Measurements from ENCODE around the gene IQSEC1. TPM values are rescaled to one million over a fixed set of nuclear protein-coding genes. Genes with fewer than 3 reads are reported as not detected.

IQSEC1 gene
- total and polyA plus RNA-seq, 2 experiments from 2014 or later = 21.2 to 24.7 TPM

GRCh38 chr3:12886736-12887135, 186.5 kb downstream of the IQSEC1 start:
- H3K27me3 ChIP-seq = peaks cover 8% of the 10 kb centered on the region
- no peaks in the 10 kb centered on the region for H3K9me3 ChIP-seq (ENCODE audit: low read depth)
- WGBS (ENCODE audit: low lambda C conversion rate, missing lambda C conversion rate) = 88% methylated on average over 12 of the region's 12 CpGs
- TF ChIP-seq EZH2 (IDR thresholded peaks at IDR 0.05; ENCODE audit: borderline replicate concordance) (no peak), CTCF (IDR thresholded peaks at IDR 0.05; ENCODE audit: poor library complexity) (no peak), EZH2phosphoT487 (IDR thresholded peaks at IDR 0.05; ENCODE audit: low read depth, severe bottlenecking, unreplicated experiment) (no peak)
- H3K36me3 ChIP-seq (replicated peaks; ENCODE audit: insufficient read depth, low read depth) = no peaks in the 10 kb centered on the region
- no peak overlapping the region for H3K4me2 ChIP-seq
- no peak overlapping the region for H3K27ac ChIP-seq
- H2AFZ ChIP-seq = no peak overlapping the region
- H3K79me2 ChIP-seq = no peaks in the 10 kb centered on the region
- H3K9me2 ChIP-seq (replicated peaks; ENCODE audit: insufficient read depth) = no peaks in the 10 kb centered on the region
- no peak overlapping the region for H3K4me3 ChIP-seq
- no peak for DNase-seq (ENCODE audit: low spot score)
- no peaks in the 10 kb centered on the region for H3K4me1 ChIP-seq (ENCODE audit: insufficient read depth)
- H4K20me1 ChIP-seq (ENCODE audit: insufficient read depth, poor library complexity, severe bottlenecking) = no peaks in the 10 kb centered on the region

- no peaks in the 10 kb centered on the region for H4K20me1 ChIP-seq (ENCODE audit: insufficient read depth, poor library complexity, severe bottlenecking)
- TF ChIP-seq EZH2phosphoT487 (IDR thresholded peaks at IDR 0.05; ENCODE audit: low read depth, severe bottlenecking, unreplicated experiment) = no peak
- no peak for TF ChIP-seq EZH2 (IDR thresholded peaks at IDR 0.05; ENCODE audit: borderline replicate concordance)
- no peak for TF ChIP-seq CTCF (IDR thresholded peaks at IDR 0.05; ENCODE audit: poor library complexity)
- DNase-seq (ENCODE audit: low spot score) = no peak
- no peaks in the 10 kb centered on the region for H3K79me2 ChIP-seq
- no peaks in the 10 kb centered on the region for H3K36me3 ChIP-seq (replicated peaks; ENCODE audit: insufficient read depth, low read depth)
- no peak overlapping the region for H3K4me2 ChIP-seq
- 82% methylated on average over 10 of the region's 10 CpGs for WGBS (ENCODE audit: low lambda C conversion rate, missing lambda C conversion rate)
- no peaks in the 10 kb centered on the region for H3K4me1 ChIP-seq (ENCODE audit: insufficient read depth)
- H3K27ac ChIP-seq = no peak overlapping the region
- H3K9me3 ChIP-seq (ENCODE audit: low read depth) = no peaks in the 10 kb centered on the region
- no peaks in the 10 kb centered on the region for H3K9me2 ChIP-seq (replicated peaks; ENCODE audit: insufficient read depth)
- no peak overlapping the region for H3K4me3 ChIP-seq
- peaks cover 8% of the 10 kb centered on the region for H3K27me3 ChIP-seq
- no peak overlapping the region for H2AFZ ChIP-seq
Observed at GRCh38 chr3:12886106-12886679, 187.0 kb downstream of the IQSEC1 start.

- H4K20me1 ChIP-seq (ENCODE audit: insufficient read depth, poor library complexity, severe bottlenecking) = no peaks in the 10 kb centered on the region
- no peak overlapping the region for H3K4me3 ChIP-seq
- no peak overlapping the region for H3K4me2 ChIP-seq
- 76% methylated on average over 4 of the region's 4 CpGs for WGBS (ENCODE audit: low lambda C conversion rate, missing lambda C conversion rate)
- peaks cover 8% of the 10 kb centered on the region for H3K27me3 ChIP-seq
- no peak for DNase-seq (ENCODE audit: low spot score)
- TF ChIP-seq EZH2 (IDR thresholded peaks at IDR 0.05; ENCODE audit: borderline replicate concordance) = no peak
- TF ChIP-seq EZH2phosphoT487 (IDR thresholded peaks at IDR 0.05; ENCODE audit: low read depth, severe bottlenecking, unreplicated experiment) = no peak
- TF ChIP-seq CTCF (IDR thresholded peaks at IDR 0.05; ENCODE audit: poor library complexity) = no peak
- no peaks in the 10 kb centered on the region for H3K79me2 ChIP-seq
- no peak overlapping the region for H2AFZ ChIP-seq
- H3K9me2 ChIP-seq (replicated peaks; ENCODE audit: insufficient read depth) = no peaks in the 10 kb centered on the region
- no peak overlapping the region for H3K27ac ChIP-seq
- H3K9me3 ChIP-seq (ENCODE audit: low read depth) = no peaks in the 10 kb centered on the region
- no peaks in the 10 kb centered on the region for H3K4me1 ChIP-seq (ENCODE audit: insufficient read depth)
- no peaks in the 10 kb centered on the region for H3K36me3 ChIP-seq (replicated peaks; ENCODE audit: insufficient read depth, low read depth)
Observed at GRCh38 chr3:12885583-12885930, 187.7 kb downstream of the IQSEC1 start.

Measured in hepatocyte (in vitro differentiated cells).